IMR-90 (cell line): ENCODE data around the gene TRMT11.

Source experiments
- BHLHE40 ChIP-seq: fragments of 150-350 bp; IDR thresholded peaks from 2 replicates; pipeline ENCODE4 v1.6.1; 2016; ENCODE audit warnings: mild to moderate bottlenecking, low read depth, low read length
- CEBPB ChIP-seq: IDR thresholded peaks from 2 replicates; pipeline ENCODE4 v1.6.1; 2012; ENCODE audit warnings: low read depth, low read length, improper control_type of control experiment
- FOS ChIP-seq: fragments of 150-350 bp; IDR thresholded peaks from 2 replicates; pipeline ENCODE4 v1.6.1; 2016; ENCODE audit warnings: low read depth, low read length
- MAFK ChIP-seq: IDR thresholded peaks from 2 replicates; pipeline ENCODE4 v1.6.1; 2012; ENCODE audit warnings: low read depth, low read length, improper control_type of control experiment
- MXI1 ChIP-seq: IDR thresholded peaks from 2 replicates; pipeline ENCODE4 v1.6.1; 2012; ENCODE audit warnings: low read depth, mild to moderate bottlenecking, low read length, moderate library complexity, borderline replicate concordance
- NFE2L2 ChIP-seq: fragments of 150-350 bp; IDR thresholded peaks from 2 replicates; pipeline ENCODE4 v1.6.1; 2016; ENCODE audit warnings: low read depth, mild to moderate bottlenecking, low read length
- POLR2A ChIP-seq: IDR thresholded peaks from 2 replicates; pipeline ENCODE4 v1.6.1; 2012; ENCODE audit warnings: mild to moderate bottlenecking, low read depth, low read length
- RAD21 ChIP-seq: IDR thresholded peaks from 2 replicates; pipeline ENCODE4 v1.6.1; 2012; ENCODE audit warnings: low read length, improper control_type of control experiment
- RCOR1 ChIP-seq: IDR thresholded peaks from 2 replicates; pipeline ENCODE4 v1.6.1; 2012; ENCODE audit warnings: mild to moderate bottlenecking, low read length, improper control_type of control experiment; ENCODE audit not compliant: insufficient replicate concordance
- RFX5 ChIP-seq: IDR thresholded peaks from 2 replicates; pipeline ENCODE4 v1.8.0; 2012; ENCODE audit warnings: low read depth, mild to moderate bottlenecking, low read length, moderate library complexity
- SMC3 ChIP-seq: fragments of 150-350 bp; IDR thresholded peaks from 2 replicates; pipeline ENCODE4 v1.6.1; 2016; ENCODE audit warnings: low read depth, mild to moderate bottlenecking, antibody characterized with exemption, low read length, moderate library complexity
- TF ChIP-seq, protein P1 (sequence below): conservative IDR thresholded peaks from 2 replicates; pipeline ENCODE4 v1.5.1; 2012; ENCODE audit warnings: mild to moderate bottlenecking, low read depth, low read length, improper control_type of control experiment
- TF ChIP-seq, protein P2 (sequence below): fragments of 150-350 bp; IDR thresholded peaks from 2 replicates; pipeline ENCODE4 v1.6.1; 2016; ENCODE audit warnings: low read depth, mild to moderate bottlenecking, low read length, moderate library complexity, borderline replicate concordance
- TF ChIP-seq, protein P3 (sequence below): fragments of 150-350 bp; IDR thresholded peaks from 2 replicates; pipeline ENCODE4 v1.6.1; 2017; ENCODE audit warnings: mild to moderate bottlenecking, antibody characterized with exemption, low read length, low read depth

- TF ChIP-seq, protein P1, sequence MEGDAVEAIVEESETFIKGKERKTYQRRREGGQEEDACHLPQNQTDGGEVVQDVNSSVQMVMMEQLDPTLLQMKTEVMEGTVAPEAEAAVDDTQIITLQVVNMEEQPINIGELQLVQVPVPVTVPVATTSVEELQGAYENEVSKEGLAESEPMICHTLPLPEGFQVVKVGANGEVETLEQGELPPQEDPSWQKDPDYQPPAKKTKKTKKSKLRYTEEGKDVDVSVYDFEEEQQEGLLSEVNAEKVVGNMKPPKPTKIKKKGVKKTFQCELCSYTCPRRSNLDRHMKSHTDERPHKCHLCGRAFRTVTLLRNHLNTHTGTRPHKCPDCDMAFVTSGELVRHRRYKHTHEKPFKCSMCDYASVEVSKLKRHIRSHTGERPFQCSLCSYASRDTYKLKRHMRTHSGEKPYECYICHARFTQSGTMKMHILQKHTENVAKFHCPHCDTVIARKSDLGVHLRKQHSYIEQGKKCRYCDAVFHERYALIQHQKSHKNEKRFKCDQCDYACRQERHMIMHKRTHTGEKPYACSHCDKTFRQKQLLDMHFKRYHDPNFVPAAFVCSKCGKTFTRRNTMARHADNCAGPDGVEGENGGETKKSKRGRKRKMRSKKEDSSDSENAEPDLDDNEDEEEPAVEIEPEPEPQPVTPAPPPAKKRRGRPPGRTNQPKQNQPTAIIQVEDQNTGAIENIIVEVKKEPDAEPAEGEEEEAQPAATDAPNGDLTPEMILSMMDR, result no peak
- TF ChIP-seq, protein P2, sequence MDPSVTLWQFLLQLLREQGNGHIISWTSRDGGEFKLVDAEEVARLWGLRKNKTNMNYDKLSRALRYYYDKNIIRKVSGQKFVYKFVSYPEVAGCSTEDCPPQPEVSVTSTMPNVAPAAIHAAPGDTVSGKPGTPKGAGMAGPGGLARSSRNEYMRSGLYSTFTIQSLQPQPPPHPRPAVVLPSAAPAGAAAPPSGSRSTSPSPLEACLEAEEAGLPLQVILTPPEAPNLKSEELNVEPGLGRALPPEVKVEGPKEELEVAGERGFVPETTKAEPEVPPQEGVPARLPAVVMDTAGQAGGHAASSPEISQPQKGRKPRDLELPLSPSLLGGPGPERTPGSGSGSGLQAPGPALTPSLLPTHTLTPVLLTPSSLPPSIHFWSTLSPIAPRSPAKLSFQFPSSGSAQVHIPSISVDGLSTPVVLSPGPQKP, result no peak
- TF ChIP-seq CEBPB (no peak), RFX5 (no peak), SMC3 (no peak), RCOR1 (no peak), POLR2A (no peak), NFE2L2 (no peak), RAD21 (no peak), FOS (no peak), MXI1 (no peak), BHLHE40 (no peak), MAFK (no peak)
- TF ChIP-seq, protein P3, sequence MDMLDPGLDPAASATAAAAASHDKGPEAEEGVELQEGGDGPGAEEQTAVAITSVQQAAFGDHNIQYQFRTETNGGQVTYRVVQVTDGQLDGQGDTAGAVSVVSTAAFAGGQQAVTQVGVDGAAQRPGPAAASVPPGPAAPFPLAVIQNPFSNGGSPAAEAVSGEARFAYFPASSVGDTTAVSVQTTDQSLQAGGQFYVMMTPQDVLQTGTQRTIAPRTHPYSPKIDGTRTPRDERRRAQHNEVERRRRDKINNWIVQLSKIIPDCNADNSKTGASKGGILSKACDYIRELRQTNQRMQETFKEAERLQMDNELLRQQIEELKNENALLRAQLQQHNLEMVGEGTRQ, result no peak
Observed at GRCh38 chr6:126015863-126016262, 29.5 kb downstream of the TRMT11 start.
